ENCODE results near the gene F2RL3. TPM values are rescaled to one million over a fixed set of nuclear protein-coding genes. Genes with fewer than 3 reads are reported as not detected.

Gene F2RL3
- total RNA-seq, 1 experiment from 2014 or later = not detected

- H3K4me1 Mint-ChIP-seq (ENCODE audit: low read depth, unreplicated experiment) = no peaks in the 10 kb centered on the region
- peaks cover 40% of the 10 kb centered on the region for H3K36me3 Mint-ChIP-seq (ENCODE audit: insufficient read depth, unreplicated experiment)
- H3K4me3 ChIP-seq (ENCODE audit: low read depth, low read length) = no peak overlapping the region
- no TSS peak for BruUV-seq (replicated peaks)
- no peaks in the 10 kb centered on the region for H3K9me3 ChIP-seq
- ChIA-PET POLR2A (no interaction called here), CTCF (no interaction called here)
- H3K27ac Mint-ChIP-seq (ENCODE audit: unreplicated experiment) = no peak overlapping the region
- DNase-seq = no peak
- no peaks in the 10 kb centered on the region for H3K27me3 ChIP-seq (replicated peaks; ENCODE audit: control insufficient read depth, insufficient read depth, low read length)
- H3K4me3 Mint-ChIP-seq (ENCODE audit: unreplicated experiment) = no peak overlapping the region
- H3K27me3 Mint-ChIP-seq (ENCODE audit: insufficient read depth, unreplicated experiment) = no peaks in the 10 kb centered on the region
- H3K4me1 ChIP-seq = no peaks in the 10 kb centered on the region
- no peak for TF ChIP-seq CTCF (IDR thresholded peaks at IDR 0.05; ENCODE audit: insufficient read depth in 1 of 2, low read depth in 1 of 2, low read length in 1 of 2, severe bottlenecking in 1 of 2, unreplicated experiment in 1 of 2)
- intact Hi-C loops (cut with micrococcal nuclease; ENCODE audit: unreplicated experiment) = no loop called here
- H3K36me3 ChIP-seq (ENCODE audit: control insufficient read depth, insufficient read depth, low read length) = 0 out of 2 replicates have a peak, but pooled peaks cover 1% of the 10 kb centered on the region
- no peaks in the 10 kb centered on the region for H3K9me3 Mint-ChIP-seq (ENCODE audit: unreplicated experiment)
These were observed 29.2 kb upstream of the F2RL3 start for GRCh38 chr19:16859626-16860025.

- Histone ChIP-seq H3K4me1 (no peaks in the 10 kb centered on the region), H3K27me3 (replicated peaks; ENCODE audit: control insufficient read depth, insufficient read depth, low read length) (no peaks in the 10 kb centered on the region), H3K9me3 (no peaks in the 10 kb centered on the region), H3K4me3 (ENCODE audit: low read depth, low read length) (no peak overlapping the region), H3K36me3 (ENCODE audit: control insufficient read depth, insufficient read depth, low read length) (0 out of 2 replicates have a peak, but pooled peaks cover 1% of the 10 kb centered on the region)
- no peak for TF ChIP-seq CTCF (IDR thresholded peaks at IDR 0.05; ENCODE audit: insufficient read depth in 1 of 2, low read depth in 1 of 2, low read length in 1 of 2, severe bottlenecking in 1 of 2, unreplicated experiment in 1 of 2)
- no TSS peak for BruUV-seq (replicated peaks)
- DNase-seq = no peak
- no peak overlapping the region for H3K4me3 Mint-ChIP-seq (ENCODE audit: unreplicated experiment)
- H3K9me3 Mint-ChIP-seq (ENCODE audit: unreplicated experiment) = no peaks in the 10 kb centered on the region
- no peaks in the 10 kb centered on the region for H3K4me1 Mint-ChIP-seq (ENCODE audit: low read depth, unreplicated experiment)
- H3K27ac Mint-ChIP-seq (ENCODE audit: unreplicated experiment) = no peak overlapping the region
- peaks cover 36% of the 10 kb centered on the region for H3K36me3 Mint-ChIP-seq (ENCODE audit: insufficient read depth, unreplicated experiment)
- H3K27me3 Mint-ChIP-seq (ENCODE audit: insufficient read depth, unreplicated experiment) = no peaks in the 10 kb centered on the region
- ChIA-PET CTCF (no interaction called here), POLR2A (no interaction called here)
- intact Hi-C loops (cut with micrococcal nuclease; ENCODE audit: unreplicated experiment) = no loop called here
These were observed 28.7 kb upstream of the F2RL3 start for GRCh38 chr19:16860118-16860517.

DNA sequence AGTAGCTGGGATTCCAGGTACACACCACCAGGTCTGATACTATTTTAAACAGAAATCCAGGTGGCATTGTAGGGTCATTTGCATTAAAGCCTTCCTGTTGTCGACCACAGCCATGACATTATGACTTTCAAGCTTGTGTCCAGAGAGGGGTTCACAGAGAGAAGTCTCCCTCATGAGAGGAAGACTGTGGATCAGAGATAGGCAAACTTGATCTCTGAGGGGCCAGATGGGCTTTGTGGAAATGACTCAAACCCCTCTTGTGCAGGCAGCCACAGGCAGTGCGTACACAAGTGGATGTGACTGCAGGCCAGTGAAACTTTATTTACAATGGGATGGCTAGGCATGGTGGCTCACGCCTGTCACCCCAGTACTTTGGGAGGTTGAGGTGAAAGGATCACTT is 27.8 kb upstream of the F2RL3 start:
- Histone ChIP-seq H3K36me3 (ENCODE audit: control insufficient read depth, insufficient read depth, low read length) (0 out of 2 replicates have a peak, but pooled peaks cover 1% of the 10 kb centered on the region), H3K27me3 (replicated peaks; ENCODE audit: control insufficient read depth, insufficient read depth, low read length) (no peaks in the 10 kb centered on the region), H3K4me3 (ENCODE audit: low read depth, low read length) (no peak overlapping the region), H3K9me3 (no peaks in the 10 kb centered on the region), H3K4me1 (no peaks in the 10 kb centered on the region)
- CTCF ChIA-PET = no interaction called here
- POLR2A ChIA-PET = no interaction called here
- no peak for TF ChIP-seq CTCF (IDR thresholded peaks at IDR 0.05; ENCODE audit: insufficient read depth in 1 of 2, low read depth in 1 of 2, low read length in 1 of 2, severe bottlenecking in 1 of 2, unreplicated experiment in 1 of 2)
- intact Hi-C loops (cut with micrococcal nuclease; ENCODE audit: unreplicated experiment) = no loop called here
- BruUV-seq (replicated peaks) = no TSS peak
- Mint-ChIP-seq H3K27me3 (ENCODE audit: insufficient read depth, unreplicated experiment) (no peaks in the 10 kb centered on the region), H3K36me3 (ENCODE audit: insufficient read depth, unreplicated experiment) (peaks cover 43% of the 10 kb centered on the region), H3K4me1 (ENCODE audit: low read depth, unreplicated experiment) (no peaks in the 10 kb centered on the region), H3K27ac (ENCODE audit: unreplicated experiment) (no peak overlapping the region), H3K4me3 (ENCODE audit: unreplicated experiment) (no peak overlapping the region), H3K9me3 (ENCODE audit: unreplicated experiment) (no peaks in the 10 kb centered on the region)
- no peak for DNase-seq

All from Caco-2 (cell line).